22Rv1 (cell line): ENCODE measurements around the gene CPS1.

Experiments used
- CTCF ChIP-seq: fragments of 450-650 bp; IDR thresholded peaks from 2 replicates; pipeline ENCODE4 v1.5.1; 2017; ENCODE audit warnings: mild to moderate bottlenecking
- ZFX ChIP-seq: fragments of 450-650 bp; IDR thresholded peaks from 2 replicates; pipeline ENCODE4 v1.6.1; 2017; ENCODE audit warnings: antibody characterized with exemption, borderline replicate concordance

DNA sequence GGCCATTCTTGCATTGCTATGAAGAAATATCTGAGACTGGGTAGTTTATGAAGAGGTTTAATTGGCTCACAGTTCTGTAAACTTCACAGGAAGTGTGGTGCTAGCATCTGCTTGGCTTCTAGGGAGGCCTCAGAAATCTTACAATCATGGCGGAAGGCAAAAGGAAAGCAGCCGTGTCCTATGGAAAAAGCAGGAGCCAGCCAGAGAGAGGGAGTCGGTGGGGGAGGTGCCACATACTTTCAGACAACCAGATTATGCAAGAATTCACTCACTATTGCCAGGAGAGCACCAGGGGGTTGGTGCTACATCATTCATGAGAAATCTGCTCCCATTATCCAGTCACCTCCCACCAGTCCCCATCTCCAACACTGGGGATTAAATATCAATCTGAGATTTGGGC lies 64.1 kb downstream of the CPS1 start:
- no peak for TF ChIP-seq CTCF
- TF ChIP-seq ZFX = no peak
